HG03378 (cell line): Measurements from ENCODE around the gene ATP5PF.
"Not testable (repeated sequence)": the region's sequence is repeated elsewhere in the genome, so short reads cannot be mapped to it uniquely, and the experiment has no call there.

Experiments
- ATAC-seq: cut with Tn5 transposase; IDR thresholded peaks from one replicate; pipeline ENCODE4 v1.9.1; 2021; ENCODE audit warnings: mild to moderate bottlenecking, moderate library complexity; ENCODE audit not compliant: unreplicated experiment

ATP5PF gene

DNA sequence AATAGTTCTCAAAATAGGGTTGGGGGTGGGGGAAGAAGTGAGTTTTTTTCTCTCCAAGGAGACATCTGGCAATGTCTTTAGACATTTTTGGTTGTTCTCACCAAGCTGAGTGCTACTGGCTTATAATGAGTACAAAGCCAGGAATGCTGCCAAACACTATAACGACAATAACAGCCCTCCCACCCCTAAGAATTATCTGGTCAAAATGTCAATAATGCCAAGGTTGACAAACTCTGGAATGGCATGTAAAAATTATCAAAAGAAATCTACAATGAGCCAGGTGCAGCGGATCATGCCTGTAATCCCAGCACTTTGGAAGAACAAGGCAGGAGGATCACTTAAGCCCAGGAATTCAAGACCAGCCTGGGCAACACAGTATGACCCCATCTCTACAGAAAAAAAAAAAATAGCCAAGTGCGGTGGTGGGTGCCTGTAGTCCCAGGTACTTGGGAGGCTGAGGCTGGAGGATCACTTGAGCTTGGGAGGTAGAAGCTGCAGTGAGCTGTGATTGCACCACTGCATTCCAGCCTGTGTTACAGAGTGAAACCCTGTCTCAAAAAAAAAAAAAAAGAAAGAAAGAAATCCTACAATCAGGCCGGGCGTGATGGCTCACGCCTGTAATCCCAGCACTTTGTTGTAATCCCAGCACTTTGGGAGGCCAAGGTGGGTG lies 2.5 kb downstream of the ATP5PF start:
- ATAC-seq, result no peak

DNA sequence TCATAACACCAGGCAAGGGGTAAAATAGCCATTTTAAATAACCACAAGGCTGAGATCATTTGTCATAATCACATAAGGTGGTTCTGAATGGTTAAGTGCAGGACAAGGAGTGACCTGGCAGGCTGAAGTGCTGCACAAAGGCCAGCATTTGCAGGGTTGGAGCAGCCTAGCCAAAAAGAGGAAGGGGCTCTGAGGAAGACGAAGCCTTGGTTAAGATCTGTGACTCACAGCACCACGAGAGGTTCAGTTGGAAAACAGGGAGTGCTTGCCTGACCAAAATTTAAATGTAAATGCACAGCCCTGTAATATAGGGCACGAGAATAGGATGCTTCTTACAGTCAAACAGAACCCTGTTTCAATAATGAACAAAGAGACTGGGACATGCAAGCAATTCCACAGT lies 12.1 kb downstream of the ATP5PF start:
- ATAC-seq, result no peak

DNA sequence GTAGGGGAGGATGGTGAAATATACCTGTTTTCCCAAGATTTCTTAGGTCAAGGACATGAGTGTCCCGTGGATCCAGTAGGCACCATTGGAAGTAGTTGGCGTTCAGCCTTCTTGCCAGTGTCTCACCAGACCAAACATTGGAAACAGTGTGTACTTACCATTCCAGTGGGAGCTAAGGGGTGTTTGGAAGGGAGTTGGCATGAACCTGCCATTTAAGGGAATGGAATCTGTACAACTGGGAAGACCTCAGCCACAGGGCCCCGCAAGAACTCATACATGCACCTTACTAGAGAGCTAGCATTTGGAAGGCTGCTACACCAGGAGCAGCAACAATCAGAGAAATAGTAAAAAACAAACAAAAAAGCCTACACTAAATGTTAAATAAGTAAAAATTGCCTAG lies 12.7 kb downstream of the ATP5PF start:
- no peak for ATAC-seq

DNA sequence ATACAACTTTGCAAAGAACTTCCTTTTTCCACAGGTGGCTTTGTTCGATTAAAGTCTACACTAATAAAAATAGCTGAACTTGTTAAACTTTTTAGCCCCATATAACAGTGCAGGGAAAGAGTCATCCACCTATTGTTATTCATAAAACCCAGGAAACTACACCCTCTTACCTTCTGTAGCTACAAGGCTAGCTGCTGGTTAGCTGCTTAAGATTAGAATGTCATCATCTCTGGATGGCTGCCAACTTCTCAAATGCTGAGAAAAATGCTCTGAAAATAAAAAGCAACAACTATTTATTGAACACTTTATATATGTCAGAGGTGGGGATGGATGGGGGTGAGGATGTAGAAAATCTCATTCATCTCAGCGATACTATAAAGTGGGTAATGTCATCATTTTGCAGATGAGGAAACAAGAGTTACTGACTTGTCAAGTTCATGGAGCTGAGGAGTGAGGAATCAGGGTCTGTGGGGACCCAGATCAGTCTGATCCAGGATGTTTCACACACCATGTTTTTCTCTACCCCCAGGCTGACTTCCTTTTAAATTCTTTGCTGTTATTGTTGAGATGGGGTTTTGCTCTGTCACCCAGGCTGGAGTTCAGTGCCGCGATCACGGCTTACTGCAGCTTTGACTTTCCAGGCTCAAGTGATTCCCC lies 17.1 kb downstream of the ATP5PF start:
- ATAC-seq, result no peak

DNA sequence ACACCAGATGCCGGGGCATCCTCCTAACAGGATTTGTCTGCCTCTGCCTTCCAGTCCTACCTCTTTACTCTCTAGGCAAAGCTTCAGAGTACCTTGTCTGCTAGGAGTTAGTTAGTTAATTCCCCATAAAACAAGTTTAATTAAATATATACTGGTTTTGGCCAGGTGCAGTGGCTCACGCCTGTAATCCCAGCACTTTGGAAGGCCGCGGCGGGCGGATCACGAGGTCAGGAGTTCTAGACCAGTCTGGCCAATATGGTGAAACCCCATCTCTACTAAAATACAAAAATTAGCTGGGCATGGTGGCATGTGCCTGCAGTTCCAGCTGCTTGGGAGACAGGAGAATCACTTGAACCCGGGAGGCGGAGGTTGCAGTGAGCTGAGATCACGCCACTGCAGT lies 20.6 kb downstream of the ATP5PF start:
- ATAC-seq, result not testable (repeated sequence)

DNA sequence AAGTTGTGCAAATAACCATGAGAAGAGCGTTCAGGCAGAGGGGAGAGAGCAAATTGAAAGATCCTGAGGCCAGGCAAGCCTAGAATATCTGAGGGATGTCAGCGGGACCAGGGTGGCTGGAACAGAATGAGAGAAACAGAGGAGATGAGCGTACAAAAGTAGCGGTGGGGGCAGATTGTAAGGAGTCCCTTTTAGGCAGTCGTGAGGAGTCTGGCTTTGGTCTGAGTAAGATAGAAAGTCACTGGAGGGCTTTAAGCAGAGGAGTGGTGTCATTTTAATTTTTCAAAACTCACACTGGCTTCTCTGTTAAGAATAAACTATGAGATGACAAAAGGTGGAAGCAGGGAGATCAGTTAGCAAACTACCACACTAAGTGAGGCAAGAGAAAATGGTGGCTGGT lies 24.2 kb downstream of the ATP5PF start:
- no peak for ATAC-seq

DNA sequence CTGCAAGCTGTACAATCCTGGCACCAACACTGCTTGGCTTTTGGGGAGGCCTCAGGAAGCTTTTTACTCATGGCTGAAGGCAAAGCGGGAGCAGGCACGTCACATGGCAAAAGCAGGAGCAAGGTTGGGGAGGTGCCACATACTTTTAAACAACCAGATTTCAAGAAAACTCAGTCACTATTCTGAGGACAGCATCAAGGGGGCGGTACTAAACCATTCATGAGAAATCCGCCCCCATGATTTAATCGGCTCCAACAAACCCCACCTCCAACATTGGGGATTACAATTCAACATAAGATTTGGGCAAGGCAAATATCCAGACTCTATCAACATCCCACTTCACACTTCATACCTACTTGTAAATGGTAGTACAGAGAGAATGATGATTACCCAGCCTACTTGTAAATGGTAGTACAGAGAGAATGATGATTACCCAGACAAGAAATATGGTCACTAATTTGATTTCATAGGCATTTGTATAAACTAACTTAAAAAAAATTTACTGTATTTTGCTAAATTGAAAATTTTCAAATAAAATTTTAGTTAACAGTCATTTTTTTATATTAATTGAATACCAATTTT lies 24.9 kb downstream of the ATP5PF start:
- ATAC-seq, result no peak

DNA sequence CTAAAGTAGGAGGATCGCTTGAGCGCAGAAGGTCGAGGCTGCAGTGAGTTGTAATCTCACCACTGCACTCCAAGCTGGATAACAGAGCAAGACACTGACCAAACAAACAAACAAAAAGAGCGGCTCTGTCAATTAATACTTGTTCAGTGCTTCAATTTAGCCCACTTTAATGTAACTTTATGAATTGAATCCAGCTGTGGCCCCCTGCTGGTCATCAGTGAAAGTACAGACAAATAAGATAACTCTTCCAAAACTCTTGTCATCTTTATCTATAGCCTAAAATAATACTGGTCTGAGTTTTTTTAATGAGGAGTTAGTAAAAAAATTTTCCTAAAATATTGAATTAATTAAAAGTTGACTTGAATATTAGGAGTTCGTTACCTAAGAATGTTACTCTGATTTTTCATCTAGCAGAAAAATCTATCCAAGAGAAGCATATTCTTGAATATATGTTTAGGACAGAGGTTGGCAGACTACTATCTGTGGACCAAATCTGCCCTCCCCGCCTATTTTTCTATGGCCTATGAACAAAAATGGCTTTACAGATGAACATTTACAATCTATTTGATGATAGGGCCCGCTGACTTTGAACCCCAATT lies 26.1 kb downstream of the ATP5PF start:
- ATAC-seq, result peak; percentile 75

DNA sequence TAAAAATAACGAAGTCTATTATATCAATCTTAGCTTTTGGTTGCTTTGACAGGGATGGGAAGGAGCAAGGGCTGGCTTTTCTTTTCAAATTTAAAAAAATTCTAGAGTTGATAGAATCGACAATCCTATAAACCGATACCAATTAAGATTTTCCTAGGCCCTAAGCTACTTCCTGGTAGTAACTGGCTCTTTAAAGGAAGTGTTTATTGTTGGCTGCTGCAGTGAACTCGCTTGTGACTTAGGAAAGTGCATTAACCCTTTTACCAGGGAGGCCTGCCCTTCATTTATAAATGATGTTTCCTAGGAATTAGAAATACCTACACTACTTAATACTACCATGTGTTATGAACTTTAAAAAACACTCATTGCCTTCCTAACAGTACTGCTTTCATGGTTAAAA lies 33.2 kb downstream of the ATP5PF start:
- no peak for ATAC-seq

DNA sequence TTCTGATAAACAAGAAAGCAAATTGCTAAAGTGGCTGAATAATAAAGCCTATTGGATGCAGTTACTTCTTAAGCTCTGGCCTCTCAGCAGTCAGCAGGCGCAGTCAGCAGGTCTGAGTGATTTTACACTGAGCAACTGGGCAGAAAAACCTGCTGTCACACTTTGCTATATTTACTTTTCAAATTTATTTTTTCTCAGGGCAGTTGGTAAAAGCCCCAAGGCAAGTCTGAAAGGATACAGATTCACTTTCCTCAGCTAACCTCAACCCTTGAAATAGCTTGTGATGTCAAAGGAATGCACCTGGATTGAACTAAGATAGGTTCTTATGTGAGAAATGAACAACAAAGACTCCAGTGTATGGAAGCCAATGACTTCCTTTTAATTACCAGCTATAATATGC lies 34.0 kb downstream of the ATP5PF start:
- ATAC-seq, result no peak

DNA sequence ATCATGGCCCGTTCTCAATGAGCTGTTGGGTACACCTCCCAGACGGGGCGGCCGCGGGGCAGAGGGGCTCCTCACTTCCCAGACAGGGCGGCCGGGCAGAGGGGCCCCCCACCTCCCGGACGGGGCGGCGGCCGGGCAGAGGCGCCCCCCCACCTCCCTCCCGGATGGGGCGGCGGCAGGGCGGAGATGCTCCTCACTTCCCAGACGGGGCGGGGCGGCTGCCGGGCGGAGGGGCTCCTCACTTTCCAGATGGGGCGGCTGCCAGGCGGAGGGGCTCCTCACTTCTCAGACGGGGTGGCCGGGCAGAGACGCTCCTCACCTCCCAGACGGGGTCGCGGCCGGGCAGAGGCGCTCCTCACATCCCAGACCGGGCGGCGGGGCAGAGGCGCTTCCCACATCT lies 39.2 kb downstream of the ATP5PF start:
- not testable (repeated sequence) for ATAC-seq

DNA sequence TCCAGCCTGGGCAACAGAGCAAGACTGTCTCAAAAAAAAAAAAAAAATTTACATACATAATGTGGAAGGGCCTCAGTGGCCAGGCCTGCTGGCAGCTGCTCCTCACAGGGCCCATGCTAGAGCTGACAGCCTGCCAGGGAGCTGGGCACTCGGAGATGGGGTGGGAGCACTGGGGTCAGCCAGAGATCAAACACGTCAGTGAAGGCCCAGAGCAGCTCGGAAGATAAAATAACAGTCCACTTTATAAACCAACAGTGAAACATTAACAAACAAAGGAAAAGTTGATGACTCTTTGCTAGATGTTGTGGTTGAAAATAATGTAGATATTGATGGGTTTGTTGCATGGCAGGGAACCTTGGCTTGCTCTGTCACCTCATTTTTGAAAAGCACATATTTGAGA lies 42.7 kb downstream of the ATP5PF start:
- no peak for ATAC-seq

DNA sequence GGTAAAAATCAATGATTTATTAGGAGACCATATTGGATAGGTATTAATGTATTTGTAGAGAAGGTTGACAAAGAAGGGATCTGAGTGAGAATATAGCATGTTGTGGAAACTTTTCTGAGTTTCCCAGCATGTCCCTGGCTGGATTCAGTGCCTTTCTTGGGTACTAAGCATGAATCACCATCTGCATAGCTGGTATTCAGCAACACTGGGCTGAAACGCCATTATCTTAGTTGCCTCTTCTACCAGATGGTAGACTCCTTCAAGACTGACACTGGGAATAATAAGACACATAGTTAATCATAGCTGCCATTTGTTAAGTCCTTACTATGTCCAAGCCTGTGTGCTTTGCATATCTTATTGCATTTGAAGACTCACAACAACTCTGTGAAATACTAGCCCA lies 45.5 kb downstream of the ATP5PF start:
- ATAC-seq, result no peak

DNA sequence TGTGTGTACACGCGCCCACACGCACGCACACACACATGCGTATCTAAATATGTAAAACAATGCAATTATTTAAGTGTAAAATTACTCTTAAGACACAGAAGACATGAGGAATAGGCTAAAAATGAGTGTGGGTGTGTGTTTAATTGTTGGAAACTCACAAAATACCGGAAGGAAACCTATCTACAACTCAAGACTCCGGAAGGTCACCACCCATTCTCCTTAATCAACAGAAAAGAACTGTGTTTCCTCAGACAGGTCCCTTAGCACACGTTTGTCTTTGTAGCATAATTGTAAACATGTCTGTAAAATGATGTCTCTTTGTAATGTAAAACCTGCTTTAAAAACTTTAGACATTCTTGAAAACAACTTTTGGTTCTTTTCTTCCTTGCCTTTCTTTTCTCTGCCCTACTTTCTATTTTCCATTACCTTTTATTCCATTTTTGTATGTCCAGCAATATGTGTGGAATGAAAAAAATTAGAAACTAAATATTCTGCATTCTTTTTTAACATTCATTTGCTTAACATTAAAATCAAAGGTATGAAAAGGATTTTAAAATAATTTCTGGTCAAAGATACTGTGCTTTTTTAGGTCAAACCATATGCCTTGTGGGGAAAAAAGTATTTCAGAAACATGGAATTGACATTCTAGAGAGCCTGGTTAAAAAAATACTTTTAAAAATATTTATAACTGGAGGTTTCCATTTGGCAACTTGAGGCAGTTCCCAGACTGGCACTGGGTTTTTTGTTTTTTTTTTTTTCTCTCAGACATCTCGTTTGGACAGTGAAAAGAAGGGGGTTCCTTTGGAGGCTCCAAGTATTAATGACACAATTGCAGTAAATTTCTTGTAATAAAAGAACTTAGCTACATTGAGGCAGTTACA lies 46.2 kb downstream of the ATP5PF start:
- no peak for ATAC-seq

DNA sequence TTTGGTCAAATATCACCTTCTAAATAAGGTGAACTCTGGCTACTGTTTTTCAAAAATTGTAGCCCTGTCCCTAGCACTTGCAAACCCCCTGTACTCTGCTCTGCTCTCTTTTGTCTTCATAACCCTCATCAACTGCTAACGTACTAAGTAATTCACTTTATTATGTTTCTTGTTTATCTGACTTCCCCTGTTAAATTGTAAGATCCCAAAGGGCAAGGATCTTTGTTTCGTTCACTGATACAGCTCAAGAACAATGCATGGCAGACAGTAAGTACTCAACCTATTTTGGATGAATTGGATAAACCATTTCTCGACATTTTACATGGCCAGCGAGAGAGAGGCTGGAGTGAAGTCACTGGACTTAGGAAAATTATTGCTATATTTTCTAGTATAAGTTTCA lies 46.9 kb downstream of the ATP5PF start:
- ATAC-seq, result no peak

DNA sequence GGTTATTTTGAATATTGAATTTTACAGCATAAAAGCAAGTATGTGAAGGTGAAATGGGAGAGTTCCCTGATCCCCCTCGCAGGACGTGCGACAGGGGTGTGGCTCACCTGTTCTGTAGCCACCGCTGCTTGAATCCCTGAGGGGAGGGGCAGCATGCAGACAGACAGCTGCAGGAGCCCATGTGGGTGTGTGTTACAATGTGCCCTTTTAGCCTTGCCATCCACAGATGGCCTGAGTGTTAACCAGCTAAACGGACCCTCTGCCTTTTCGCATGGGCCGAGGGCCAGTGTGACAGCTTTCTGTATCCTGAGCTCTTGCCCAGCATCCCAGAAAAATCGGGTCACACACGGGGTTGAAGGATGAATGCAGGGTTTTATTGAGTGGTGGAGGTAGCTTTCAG lies 52.3 kb downstream of the ATP5PF start:
- no peak for ATAC-seq

DNA sequence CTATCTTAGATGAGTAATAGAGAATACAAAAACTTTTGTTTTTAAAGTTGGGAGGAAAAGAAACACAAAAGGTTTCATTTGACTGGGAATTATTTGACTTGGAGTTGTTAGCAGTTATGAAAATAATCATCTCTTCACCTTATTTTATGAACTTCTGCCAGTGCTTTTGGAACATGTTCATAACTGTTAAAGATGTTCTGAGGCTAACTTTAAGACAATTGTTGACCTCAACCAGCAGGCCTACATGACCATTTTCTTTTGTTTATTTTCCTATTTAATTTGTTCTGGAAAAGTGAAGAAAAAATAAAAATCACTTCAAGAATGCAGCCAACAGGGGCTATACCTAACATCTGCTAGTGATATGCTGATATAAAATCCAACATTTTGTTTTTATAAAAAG lies 58.3 kb downstream of the ATP5PF start:
- ATAC-seq, result no peak
